ENCODE data around the gene MTFP1.
"Not testable (repeated sequence)": the region's sequence is repeated elsewhere in the genome, so short reads cannot be mapped to it uniquely, and the experiment has no call there.

The MTFP1 gene

DNA sequence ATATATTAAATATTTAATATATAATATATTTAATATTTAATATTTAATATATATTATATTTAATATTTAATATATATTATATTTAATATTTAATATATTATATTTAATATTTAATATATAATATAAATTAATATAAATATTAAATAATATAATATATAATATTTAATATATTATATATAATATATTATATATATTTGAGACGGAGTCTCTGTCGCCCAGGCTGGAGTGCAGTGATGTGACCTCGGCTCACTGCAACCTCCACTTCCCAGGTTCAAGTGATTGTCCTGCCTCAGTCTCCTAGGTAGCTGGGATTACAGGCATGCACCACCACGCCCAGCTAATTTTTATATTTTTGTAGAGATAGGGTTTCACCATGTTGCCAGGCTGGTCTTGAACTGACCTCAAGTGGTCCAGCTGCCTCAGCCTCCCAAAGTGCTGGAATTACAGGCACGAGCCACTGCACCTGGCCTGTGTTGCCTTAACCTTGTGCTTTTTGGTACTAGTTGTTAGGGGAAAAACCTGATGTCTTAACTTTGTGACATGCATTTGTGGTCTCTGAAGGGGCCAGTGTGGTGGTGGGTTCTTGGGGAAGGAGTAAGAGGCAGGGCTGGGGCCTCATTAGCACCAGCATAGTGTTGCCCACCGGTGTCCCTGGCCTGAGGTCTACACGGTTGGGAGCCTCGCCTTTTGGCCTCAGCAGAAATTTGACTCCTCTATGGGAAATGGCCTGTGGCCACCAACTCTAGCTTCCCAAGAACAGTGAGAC is 29.7 kb downstream of the MTFP1 start:
- DNase-seq (ENCODE audit: low read depth): no peak

DNA sequence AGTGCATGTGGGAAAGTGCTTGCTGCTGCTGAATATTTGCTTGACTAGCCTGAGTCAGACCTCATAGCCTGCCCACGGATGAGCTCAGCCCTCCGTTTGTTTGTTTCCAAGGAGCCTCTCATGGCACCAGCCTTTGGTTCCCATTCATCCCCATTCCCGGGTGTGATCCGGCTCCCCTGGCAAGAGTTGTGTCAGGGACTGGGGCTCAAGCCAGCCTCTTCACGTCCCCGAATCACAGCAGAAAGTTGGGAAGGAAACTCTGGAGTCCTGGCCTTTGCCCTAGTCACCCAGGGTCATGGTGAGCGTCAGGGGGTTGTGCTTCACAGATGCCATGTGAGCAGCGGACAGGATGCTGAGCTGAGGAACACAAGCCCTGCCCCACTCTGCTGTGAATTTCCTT is 32.4 kb downstream of the MTFP1 start:
- DNase-seq (ENCODE audit: low read depth): no peak

DNA sequence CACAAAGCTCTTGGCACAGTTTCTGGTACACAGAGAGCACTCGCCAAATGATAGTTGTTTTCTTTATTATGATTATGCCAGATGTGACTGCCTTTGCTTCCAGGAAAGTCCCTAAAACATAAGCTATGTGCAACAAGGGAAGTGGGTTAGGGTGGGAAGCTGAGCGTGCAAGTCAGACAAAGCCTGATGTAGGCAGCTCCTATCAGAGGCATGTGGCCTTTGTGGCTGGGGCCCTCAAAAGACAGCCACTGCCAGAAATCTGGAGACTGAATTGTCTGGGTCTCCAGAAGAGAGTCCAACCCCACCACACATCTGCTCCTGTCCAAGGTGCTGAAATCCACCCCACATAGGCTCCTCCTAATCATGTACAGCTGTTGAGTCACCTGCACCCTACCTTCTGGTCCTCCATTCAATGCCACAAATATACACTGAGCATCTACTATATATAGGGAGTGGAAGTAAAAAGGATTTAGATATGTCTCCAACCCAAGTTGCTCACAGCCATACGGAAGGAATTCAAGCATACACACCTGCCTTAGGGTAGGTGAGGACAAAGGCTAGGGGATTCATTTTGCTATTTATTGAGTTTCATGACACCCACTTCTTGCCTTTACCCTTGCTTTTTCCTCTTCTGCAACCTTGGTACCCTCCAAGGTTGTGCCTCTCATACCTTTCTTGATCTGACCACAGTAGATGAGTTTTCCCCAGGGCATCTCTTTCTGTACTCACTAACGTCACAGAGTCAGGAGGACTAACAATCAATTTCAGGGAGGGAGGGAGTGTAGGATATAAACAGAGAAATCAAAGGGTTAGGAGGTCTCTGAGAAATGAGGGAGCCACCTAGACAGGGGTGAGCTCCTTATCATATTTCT is 33.8 kb downstream of the MTFP1 start:
- no peak for DNase-seq (ENCODE audit: low read depth)

DNA sequence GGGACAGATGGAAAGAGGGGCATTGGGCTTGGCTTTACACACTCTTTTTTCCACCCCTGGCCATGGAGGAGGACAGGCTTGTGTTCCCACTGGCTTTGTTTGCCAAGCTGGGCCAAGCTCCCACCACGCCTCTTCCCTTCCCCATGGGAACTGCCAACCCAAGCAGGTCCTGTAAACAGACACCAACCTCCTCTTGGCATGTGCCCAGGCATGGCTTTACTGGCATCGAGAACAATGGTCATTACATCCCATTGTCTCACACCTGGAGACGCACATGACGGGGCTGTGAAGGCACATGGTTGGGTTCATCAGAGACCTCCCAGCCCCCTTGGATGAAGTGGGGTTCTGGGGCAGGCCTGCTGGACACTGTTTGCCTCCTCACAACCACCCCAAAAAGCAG is 34.6 kb downstream of the MTFP1 start:
- DNase-seq (ENCODE audit: low read depth): no peak

DNA sequence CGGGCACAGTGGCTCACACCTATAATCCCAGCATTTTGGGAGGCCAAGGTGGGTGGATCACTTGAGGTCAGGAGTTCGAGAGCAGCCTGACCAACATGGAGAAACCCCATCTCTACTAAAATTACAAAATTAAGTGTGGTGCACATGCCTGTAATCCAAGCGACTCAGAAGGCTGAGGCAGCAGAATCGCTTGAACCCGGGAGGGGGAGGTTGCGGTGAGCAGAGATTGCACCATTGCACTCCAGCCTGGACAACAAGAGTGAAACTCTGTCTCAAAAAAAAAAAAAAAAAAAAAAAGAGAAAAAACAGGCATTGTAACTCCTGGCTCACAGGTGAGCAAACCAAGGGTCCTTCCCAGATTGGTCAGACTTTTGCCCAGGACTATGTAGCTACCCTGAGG is 35.0 kb downstream of the MTFP1 start:
- not testable (repeated sequence) for DNase-seq (ENCODE audit: low read depth)

DNA sequence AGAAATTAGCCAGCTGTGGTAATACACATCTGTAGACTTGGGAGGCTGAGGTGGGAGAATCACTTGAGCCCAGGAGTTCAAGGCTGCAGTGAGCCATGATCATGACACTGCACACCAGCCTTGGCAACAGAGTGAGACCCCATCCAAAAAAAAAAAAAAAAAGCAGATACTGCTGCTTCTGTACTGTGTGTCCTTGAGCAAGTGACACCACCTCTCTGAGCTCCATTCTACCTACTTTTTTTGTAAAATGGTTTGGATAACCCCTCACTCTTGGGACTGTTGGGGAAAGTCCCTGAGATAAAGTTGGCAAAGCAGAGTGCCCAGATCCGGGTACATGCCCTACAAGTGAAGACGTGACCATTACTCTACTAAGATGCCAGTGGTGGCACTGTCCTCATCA is 43.6 kb downstream of the MTFP1 start:
- DNase-seq (ENCODE audit: low read depth): no peak

DNA sequence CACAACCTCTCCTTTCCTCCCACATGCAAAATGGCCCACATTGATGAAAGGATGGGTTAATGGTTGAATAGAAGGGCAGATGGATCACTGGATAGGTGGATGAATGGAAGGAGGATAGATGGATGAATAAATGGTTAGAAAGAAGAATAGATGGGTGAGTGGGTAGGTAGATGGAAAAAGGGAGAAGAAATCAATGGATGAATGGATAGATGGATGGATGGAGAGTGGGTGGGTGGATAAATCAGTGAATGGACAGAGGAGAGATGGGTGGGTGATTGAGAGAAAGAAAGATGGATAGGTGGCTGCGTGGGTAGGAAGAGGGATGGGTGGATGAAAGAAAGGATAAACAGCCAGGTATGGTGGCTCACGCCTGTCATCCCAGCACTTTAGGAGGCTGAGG is 45.1 kb downstream of the MTFP1 start:
- DNase-seq (ENCODE audit: low read depth): no peak

DNA sequence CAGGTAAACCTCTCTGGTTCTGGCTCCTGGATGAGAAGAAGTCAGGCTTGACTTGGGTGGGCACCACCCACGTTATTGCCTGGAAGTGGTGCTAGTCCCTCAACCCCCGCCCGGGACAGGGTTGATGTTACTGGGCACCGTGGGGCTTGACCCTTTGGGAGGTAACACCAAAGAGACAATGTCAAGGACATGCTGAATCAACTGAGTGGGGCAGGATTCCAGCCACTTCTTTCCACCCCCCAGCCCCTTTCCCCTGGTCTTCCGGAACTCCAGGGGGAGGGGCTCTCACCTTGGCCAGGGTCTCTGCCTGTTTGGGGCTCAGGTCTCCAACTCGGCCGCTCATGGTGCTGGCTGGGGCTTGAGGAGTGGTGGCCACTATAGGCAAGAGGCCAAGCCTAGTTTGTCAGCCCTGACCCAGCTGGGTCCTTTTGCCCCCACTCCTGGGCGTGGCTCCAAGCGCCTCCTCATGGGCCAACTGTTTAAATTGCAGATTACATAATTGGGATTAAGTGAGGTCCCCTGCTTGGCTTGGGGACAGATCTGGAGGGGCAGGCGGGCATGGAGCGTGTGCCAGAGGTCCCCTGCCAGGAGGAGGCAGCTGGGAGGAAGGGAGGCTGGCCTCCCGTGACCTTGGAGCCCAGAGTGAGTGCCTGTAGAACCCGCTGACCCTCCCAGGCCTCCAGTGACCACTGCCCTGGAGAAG is 46.2 kb downstream of the MTFP1 start, which contains the start of gene SEC14L3:
SEC14L3 (minus strand) TSS at position 402 of the 703 bp plus-strand sequence; CDS start at position 343, 59 bp downstream.
- DNase-seq (ENCODE audit: low read depth): no peak

DNA sequence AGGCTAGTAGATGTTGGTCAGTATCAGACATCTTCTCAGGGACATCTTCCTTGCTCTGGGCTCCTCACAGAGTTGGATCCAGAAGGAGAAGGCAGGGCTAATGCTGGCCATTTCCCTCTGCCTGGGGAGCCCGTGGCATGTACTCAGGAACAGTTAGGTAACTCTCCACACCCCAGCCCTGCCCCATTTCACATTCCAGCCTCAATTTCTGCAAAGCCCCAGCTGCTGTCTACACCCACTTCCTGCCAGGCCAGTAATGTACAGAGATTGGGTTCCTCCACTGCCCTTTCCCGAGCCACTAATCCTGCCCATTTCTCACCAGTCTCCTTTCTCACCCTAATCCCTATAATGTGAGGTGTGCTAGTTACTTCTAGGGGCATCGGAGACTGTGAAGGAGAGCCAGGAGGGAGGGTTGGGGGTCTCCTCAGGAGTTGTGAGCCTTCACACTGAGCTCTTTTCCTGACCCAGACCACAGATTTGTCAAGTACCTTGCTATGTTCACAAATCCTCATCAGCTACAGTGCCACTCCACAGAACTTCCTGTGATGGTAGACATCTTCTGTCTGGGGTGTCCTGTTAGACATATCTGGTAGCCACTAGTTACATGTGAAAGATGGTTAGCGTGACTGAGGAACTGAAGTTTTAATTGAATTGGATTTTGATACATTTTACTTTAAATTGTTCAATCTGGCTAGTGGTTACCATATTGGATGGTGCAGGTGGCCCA is 47.6 kb downstream of the MTFP1 start:
- DNase-seq (ENCODE audit: low read depth): no peak

DNA sequence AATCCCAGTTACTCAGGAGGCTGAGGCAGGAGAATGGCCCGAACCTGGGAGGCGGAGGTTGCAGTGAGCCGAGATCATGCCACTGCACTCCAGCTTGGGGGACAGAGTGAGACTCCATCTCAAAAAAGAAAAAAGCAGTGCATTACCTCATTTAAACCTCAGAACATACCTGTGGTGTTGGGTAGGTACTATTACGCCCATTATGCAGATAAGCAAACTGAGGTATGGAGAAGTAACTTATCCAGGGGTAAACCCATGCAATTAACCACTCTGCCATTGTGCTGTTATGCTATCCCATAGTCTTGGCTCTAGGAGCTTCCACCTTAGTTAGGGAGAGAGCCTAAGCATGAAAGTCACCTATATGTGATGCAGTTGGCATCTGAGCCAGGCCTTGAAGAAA is 48.6 kb downstream of the MTFP1 start:
- no peak for DNase-seq (ENCODE audit: low read depth)

DNA sequence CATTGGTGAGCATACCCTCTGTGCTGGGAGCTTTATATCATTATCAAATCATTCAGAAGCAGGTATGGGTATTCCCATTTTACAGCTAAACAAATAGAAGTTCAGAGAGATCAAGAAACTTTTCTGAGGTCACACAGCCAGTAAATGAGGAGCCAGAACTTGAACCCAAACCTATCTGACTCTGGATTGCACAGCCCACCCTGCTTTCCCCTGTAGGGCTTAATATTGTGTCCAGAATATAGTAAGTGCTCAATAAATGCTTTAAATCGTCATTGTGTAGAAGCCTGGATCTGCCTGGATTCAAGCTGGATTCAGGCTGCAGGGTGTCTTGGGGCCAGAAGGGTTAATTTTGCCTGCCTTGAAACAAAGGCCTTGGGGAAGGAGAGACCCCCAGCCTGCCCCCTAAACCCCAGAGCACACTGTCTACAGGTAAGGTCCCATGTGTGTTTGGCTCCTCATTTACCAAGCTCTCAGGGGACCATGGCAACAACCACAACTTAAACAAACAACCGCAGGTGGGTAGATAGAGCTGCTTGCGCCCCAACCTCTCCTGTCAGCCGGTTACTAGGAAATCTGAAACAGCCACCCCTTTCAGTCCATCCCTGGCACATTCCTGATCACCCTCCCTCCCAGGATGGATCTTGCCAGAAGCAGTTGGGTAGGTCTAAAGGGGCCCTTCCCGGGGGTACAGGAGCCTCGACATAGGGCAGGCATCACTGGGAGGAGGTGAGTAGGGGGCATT is 49.3 kb downstream of the MTFP1 start:
- DNase-seq (ENCODE audit: low read depth): no peak

Data from activated T-cell treated with anti-CD3 and anti-CD28 coated beads for 48 hours (primary cell).